HepG2 (cell line): ENCODE measurements around the gene PCIF1. TPM values are rescaled to one million over a fixed set of nuclear protein-coding genes. Genes with fewer than 3 reads are reported as not detected.

Experiments
- E2F2 ChIP-seq: sonication (generic); formaldehyde crosslinking; IDR thresholded peaks from 2 replicates; pipeline ENCODE4 v1.4.0; 2020; ENCODE audit warnings: missing genetic modification reagents, borderline replicate concordance
- EP300 ChIP-seq, 3 experiments: sonication (generic) in 1 of 3; formaldehyde crosslinking in 1 of 3; IDR thresholded peaks; 2 replicates each; pipeline versions ENCODE4 v1.5.1 to v1.6.1; 2011 to 2020; ENCODE audit warnings: low read depth in 2 of 3, low read length in 2 of 3, borderline replicate concordance in 1 of 3, improper control_type of control experiment in 1 of 3, mild to moderate bottlenecking in 1 of 3, missing genetic modification reagents in 1 of 3, moderate library complexity in 1 of 3
- FOXK2 ChIP-seq: fragments of 450-650 bp; IDR thresholded peaks from 2 replicates; pipeline ENCODE4 v1.6.1; 2016
- HNF4G ChIP-seq, 2 experiments: sonication (generic) in 1 of 2; formaldehyde crosslinking in 1 of 2; IDR thresholded peaks; 2 replicates each; pipeline versions ENCODE4 v1.4.0 to v1.6.1; 2011 to 2020; ENCODE audit warnings: borderline replicate concordance in 2 of 2, low read depth in 2 of 2, mild to moderate bottlenecking in 2 of 2, low read length in 1 of 2, missing genetic modification reagents in 1 of 2, moderate library complexity in 1 of 2
- MATR3 ChIP-seq: sonication (generic); formaldehyde crosslinking; IDR thresholded peaks from 2 replicates; pipeline ENCODE4 v1.4.0; 2020; ENCODE audit warnings: missing genetic modification reagents
- MIER2 ChIP-seq: IDR thresholded peaks from 2 replicates; pipeline ENCODE4 v1.6.1; 2016; ENCODE audit warnings: missing biosample characterization, missing genetic modification reagents
- NFAT5 ChIP-seq: sonication (generic); formaldehyde crosslinking; IDR thresholded peaks from 2 replicates; pipeline ENCODE4 v1.4.0; 2020; ENCODE audit warnings: missing genetic modification reagents
- SIN3B ChIP-seq: fragments of 150-350 bp; IDR thresholded peaks from 2 replicates; pipeline ENCODE4 v1.6.1; 2014; ENCODE audit warnings: low read length
- ZNF337 ChIP-seq: sonication (generic); formaldehyde crosslinking; IDR thresholded peaks from 2 replicates; pipeline ENCODE4 v1.5.1; 2020; ENCODE audit warnings: missing genetic modification reagents, low read depth, mild to moderate bottlenecking, borderline replicate concordance
- ZNF615 ChIP-seq: sonication (generic); formaldehyde crosslinking; IDR thresholded peaks from 2 replicates; pipeline ENCODE4 v1.5.0; 2020; ENCODE audit warnings: mild to moderate bottlenecking, missing genetic modification reagents, borderline replicate concordance
- ZNF850 ChIP-seq: sonication (generic); formaldehyde crosslinking; conservative IDR thresholded peaks from 2 replicates; pipeline ENCODE4 v1.9.0; 2021; ENCODE audit warnings: mild to moderate bottlenecking, missing genetic modification reagents
- polyA plus RNA-seq, 8 experiments: library from polyadenylated mRNA; depleted of rRNA in 3 of 8; stranded (reverse) in 7 of 8; unstranded in 1 of 8; fragments of >200 nt; fragmentation: Illumina TruSeq in 4 of 8; extraction: Trizol in 4 of 8; gene quantifications; 2 replicates each; pipeline versions ENCODE4 v1.2.1 to v1.2.3, GENCODE V29; 2011 to 2016; ENCODE audit warnings: low read depth in 4 of 8, missing spikeins in 1 of 8, mixed read lengths in 1 of 8; ENCODE audit not compliant: insufficient read depth in 1 of 8
- total RNA-seq, 5 experiments: library from RNA; depleted of rRNA; stranded (reverse); fragments of >200 nt; fragmentation: Illumina TruSeq; extraction: Trizol; gene quantifications; 2 replicates each; pipeline ENCODE4 v1.2.3, GENCODE V29; 2016; ENCODE audit warnings: low read depth in 1 of 5
- TF ChIP-seq, protein P1 (sequence below): sonication (generic); formaldehyde crosslinking; IDR thresholded peaks from 2 replicates; pipeline ENCODE4 v1.5.0; 2020; ENCODE audit warnings: missing genetic modification reagents, mild to moderate bottlenecking, borderline replicate concordance
- TF ChIP-seq, protein P2 (sequence below): IDR thresholded peaks from 2 replicates; pipeline ENCODE4 v1.6.1; 2016

PCIF1 gene
- total and polyA plus RNA-seq, 2 of the 13 experiments (the other 11 are each of a cell fraction or from before 2014, with no cell fraction given): 20.9 to 24.4 TPM

GRCh38 chr20:45909817-45910669 is 24.4 kb upstream of the PCIF1 start (continued):
- TF ChIP-seq MATR3 (CRISPR knock-in tag) (no peak), ZNF850 (CRISPR knock-in tag) (no peak), EP300 (IDR thresholded peaks at IDR 0.05; ENCODE audit: low read depth in 2 of 2, low read length in 2 of 2) (peak in 1 of 2 experiments; percentile 62; a peak in 1 of 4 replicates), EP300 (CRISPR knock-in tag; IDR thresholded peaks at IDR 0.05; ENCODE audit: borderline replicate concordance) (peak; percentile 12; the same call in 1 of the 2 replicates), SIN3B (no peak), E2F2 (CRISPR knock-in tag) (no peak; the same call in 1 of the 2 replicates), MIER2 (no peak; the same call in 1 of the 2 replicates), HNF4G (IDR thresholded peaks at IDR 0.05; ENCODE audit: borderline replicate concordance, low read depth, low read length) (0 out of 2 replicates have a peak, but pooled peaks have one; percentile 22), HNF4G (CRISPR knock-in tag; IDR thresholded peaks at IDR 0.05; ENCODE audit: borderline replicate concordance, low read depth) (peak; percentile 21; the same call in 1 of the 2 replicates), ZNF337 (CRISPR knock-in tag) (no peak), NFAT5 (CRISPR knock-in tag) (no peak), FOXK2 (no peak), ZNF615 (no peak)
- TF ChIP-seq, protein P1, sequence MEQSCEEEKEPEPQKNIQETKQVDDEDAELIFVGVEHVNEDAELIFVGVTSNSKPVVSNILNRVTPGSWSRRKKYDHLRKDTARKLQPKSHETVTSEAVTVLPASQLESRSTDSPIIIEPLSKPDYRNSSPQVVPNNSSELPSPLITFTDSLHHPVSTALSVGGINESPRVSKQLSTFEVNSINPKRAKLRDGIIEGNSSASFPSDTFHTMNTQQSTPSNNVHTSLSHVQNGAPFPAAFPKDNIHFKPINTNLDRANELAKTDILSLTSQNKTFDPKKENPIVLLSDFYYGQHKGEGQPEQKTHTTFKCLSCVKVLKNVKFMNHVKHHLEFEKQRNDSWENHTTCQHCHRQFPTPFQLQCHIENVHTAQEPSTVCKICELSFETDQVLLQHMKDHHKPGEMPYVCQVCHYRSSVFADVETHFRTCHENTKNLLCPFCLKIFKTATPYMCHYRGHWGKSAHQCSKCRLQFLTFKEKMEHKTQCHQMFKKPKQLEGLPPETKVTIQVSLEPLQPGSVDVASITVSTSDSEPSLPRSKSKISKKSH (CRISPR knock-in tag): no peak
- TF ChIP-seq, protein P2, sequence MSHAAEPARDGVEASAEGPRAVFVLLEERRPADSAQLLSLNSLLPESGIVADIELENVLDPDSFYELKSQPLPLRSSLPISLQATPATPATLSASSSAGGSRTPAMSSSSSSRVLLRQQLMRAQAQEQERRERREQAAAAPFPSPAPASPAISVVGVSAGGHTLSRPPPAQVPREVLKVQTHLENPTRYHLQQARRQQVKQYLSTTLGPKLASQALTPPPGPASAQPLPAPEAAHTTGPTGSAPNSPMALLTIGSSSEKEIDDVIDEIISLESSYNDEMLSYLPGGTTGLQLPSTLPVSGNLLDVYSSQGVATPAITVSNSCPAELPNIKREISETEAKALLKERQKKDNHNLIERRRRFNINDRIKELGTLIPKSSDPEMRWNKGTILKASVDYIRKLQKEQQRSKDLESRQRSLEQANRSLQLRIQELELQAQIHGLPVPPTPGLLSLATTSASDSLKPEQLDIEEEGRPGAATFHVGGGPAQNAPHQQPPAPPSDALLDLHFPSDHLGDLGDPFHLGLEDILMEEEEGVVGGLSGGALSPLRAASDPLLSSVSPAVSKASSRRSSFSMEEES (CRISPR knock-in tag): no peak; the same call in 1 of the 2 replicates
